ENCODE measurements around the gene TNIK. TPM values are rescaled to one million over a fixed set of nuclear protein-coding genes. Genes with fewer than 3 reads are reported as not detected.

Gene TNIK
- total and polyA plus RNA-seq, 2 experiments from 2014 or later, result 14.6 to 34.3 TPM

DNA sequence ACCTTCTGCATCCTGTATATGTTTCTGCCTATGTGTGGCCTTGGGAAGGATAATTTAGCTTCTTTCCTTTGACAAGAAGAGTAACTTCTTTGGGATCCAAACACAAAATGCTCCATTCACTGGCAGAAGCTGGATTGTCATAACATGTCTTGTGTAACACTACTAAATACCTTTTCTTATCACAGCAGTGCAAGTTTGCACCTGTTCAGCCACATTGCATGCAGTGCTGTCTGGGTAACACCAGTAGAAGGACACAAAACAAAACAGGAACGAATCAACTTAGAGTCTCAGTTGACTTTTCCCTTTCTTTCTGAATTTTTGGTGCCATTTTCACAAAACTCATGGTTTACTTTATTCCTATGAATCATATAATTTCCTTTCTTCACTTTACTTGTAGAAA lies 43.6 kb upstream of the TNIK start (continued):
- TF ChIP-seq, protein P1, sequence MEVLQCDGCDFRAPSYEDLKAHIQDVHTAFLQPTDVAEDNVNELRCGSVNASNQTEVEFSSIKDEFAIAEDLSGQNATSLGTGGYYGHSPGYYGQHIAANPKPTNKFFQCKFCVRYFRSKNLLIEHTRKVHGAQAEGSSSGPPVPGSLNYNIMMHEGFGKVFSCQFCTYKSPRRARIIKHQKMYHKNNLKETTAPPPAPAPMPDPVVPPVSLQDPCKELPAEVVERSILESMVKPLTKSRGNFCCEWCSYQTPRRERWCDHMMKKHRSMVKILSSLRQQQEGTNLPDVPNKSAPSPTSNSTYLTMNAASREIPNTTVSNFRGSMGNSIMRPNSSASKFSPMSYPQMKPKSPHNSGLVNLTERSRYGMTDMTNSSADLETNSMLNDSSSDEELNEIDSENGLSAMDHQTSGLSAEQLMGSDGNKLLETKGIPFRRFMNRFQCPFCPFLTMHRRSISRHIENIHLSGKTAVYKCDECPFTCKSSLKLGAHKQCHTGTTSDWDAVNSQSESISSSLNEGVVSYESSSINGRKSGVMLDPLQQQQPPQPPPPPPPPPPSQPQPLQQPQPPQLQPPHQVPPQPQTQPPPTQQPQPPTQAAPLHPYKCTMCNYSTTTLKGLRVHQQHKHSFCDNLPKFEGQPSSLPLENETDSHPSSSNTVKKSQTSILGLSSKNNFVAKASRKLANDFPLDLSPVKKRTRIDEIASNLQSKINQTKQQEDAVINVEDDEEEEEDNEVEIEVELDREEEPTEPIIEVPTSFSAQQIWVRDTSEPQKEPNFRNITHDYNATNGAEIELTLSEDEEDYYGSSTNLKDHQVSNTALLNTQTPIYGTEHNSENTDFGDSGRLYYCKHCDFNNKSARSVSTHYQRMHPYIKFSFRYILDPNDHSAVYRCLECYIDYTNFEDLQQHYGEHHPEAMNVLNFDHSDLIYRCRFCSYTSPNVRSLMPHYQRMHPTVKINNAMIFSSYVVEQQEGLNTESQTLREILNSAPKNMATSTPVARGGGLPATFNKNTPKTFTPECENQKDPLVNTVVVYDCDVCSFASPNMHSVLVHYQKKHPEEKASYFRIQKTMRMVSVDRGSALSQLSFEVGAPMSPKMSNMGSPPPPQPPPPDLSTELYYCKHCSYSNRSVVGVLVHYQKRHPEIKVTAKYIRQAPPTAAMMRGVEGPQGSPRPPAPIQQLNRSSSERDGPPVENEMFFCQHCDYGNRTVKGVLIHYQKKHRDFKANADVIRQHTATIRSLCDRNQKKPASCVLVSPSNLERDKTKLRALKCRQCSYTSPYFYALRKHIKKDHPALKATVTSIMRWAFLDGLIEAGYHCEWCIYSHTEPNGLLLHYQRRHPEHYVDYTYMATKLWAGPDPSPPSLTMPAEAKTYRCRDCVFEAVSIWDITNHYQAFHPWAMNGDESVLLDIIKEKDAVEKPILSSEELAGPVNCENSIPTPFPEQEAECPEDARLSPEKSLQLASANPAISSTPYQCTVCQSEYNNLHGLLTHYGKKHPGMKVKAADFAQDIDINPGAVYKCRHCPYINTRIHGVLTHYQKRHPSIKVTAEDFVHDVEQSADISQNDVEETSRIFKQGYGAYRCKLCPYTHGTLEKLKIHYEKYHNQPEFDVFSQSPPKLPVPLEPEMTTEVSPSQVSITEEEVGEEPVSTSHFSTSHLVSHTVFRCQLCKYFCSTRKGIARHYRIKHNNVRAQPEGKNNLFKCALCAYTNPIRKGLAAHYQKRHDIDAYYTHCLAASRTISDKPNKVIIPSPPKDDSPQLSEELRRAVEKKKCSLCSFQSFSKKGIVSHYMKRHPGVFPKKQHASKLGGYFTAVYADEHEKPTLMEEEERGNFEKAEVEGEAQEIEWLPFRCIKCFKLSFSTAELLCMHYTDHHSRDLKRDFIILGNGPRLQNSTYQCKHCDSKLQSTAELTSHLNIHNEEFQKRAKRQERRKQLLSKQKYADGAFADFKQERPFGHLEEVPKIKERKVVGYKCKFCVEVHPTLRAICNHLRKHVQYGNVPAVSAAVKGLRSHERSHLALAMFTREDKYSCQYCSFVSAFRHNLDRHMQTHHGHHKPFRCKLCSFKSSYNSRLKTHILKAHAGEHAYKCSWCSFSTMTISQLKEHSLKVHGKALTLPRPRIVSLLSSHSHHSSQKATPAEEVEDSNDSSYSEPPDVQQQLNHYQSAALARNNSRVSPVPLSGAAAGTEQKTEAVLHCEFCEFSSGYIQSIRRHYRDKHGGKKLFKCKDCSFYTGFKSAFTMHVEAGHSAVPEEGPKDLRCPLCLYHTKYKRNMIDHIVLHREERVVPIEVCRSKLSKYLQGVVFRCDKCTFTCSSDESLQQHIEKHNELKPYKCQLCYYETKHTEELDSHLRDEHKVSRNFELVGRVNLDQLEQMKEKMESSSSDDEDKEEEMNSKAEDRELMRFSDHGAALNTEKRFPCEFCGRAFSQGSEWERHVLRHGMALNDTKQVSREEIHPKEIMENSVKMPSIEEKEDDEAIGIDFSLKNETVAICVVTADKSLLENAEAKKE (CRISPR knock-in tag; IDR thresholded peaks at IDR 0.05), result no peak
- TF ChIP-seq, protein P2, sequence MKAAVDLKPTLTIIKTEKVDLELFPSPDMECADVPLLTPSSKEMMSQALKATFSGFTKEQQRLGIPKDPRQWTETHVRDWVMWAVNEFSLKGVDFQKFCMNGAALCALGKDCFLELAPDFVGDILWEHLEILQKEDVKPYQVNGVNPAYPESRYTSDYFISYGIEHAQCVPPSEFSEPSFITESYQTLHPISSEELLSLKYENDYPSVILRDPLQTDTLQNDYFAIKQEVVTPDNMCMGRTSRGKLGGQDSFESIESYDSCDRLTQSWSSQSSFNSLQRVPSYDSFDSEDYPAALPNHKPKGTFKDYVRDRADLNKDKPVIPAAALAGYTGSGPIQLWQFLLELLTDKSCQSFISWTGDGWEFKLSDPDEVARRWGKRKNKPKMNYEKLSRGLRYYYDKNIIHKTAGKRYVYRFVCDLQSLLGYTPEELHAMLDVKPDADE (IDR thresholded peaks at IDR 0.05), result no peak
- TF ChIP-seq EZH2phosphoT487 (IDR thresholded peaks at IDR 0.05; ENCODE audit: unreplicated experiment) (no peak), NANOG (IDR thresholded peaks at IDR 0.05; ENCODE audit: borderline replicate concordance) (no peak), JUNB (IDR thresholded peaks at IDR 0.05; ENCODE audit: unreplicated experiment) (no peak), POLR2AphosphoS5 (IDR thresholded peaks at IDR 0.05; ENCODE audit: low read depth) (no peak)
- TF ChIP-seq, protein P3, sequence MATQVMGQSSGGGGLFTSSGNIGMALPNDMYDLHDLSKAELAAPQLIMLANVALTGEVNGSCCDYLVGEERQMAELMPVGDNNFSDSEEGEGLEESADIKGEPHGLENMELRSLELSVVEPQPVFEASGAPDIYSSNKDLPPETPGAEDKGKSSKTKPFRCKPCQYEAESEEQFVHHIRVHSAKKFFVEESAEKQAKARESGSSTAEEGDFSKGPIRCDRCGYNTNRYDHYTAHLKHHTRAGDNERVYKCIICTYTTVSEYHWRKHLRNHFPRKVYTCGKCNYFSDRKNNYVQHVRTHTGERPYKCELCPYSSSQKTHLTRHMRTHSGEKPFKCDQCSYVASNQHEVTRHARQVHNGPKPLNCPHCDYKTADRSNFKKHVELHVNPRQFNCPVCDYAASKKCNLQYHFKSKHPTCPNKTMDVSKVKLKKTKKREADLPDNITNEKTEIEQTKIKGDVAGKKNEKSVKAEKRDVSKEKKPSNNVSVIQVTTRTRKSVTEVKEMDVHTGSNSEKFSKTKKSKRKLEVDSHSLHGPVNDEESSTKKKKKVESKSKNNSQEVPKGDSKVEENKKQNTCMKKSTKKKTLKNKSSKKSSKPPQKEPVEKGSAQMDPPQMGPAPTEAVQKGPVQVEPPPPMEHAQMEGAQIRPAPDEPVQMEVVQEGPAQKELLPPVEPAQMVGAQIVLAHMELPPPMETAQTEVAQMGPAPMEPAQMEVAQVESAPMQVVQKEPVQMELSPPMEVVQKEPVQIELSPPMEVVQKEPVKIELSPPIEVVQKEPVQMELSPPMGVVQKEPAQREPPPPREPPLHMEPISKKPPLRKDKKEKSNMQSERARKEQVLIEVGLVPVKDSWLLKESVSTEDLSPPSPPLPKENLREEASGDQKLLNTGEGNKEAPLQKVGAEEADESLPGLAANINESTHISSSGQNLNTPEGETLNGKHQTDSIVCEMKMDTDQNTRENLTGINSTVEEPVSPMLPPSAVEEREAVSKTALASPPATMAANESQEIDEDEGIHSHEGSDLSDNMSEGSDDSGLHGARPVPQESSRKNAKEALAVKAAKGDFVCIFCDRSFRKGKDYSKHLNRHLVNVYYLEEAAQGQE (IDR thresholded peaks at IDR 0.05; ENCODE audit: unreplicated experiment), result no peak
